Stimulated activated CD8-positive, alpha-beta memory T cell treated with anti-CD3 and anti-CD28 coated beads, Interleukin-7, amount 100 ng/mL, for 4 hours (primary cell): Measurements from ENCODE around the gene CHMP4B.

Source experiments
- DNase-seq, 2 donors: peaks; one replicate each; pipeline ENCODE4 v3.0.0-alpha.2; 2020; ENCODE audit warnings: low read depth in 2 of 2

Gene CHMP4B

GRCh38 chr20:33839591-33839990, 28.4 kb downstream of the CHMP4B start:
- no peak for DNase-seq

- DNase-seq = no peak
These were observed 29.0 kb downstream of the CHMP4B start for GRCh38 chr20:33840160-33840559.

GRCh38 chr20:33840759-33841435, 29.7 kb downstream of the CHMP4B start:
- DNase-seq = no peak

GRCh38 chr20:33841436-33841799, 30.3 kb downstream of the CHMP4B start:
- no peak for DNase-seq

- no peak for DNase-seq
These were observed 31.2 kb downstream of the CHMP4B start for GRCh38 chr20:33842346-33842745.

- DNase-seq = no peak
These were observed 31.9 kb downstream of the CHMP4B start for GRCh38 chr20:33843050-33843449.

- no peak for DNase-seq
These were observed 32.7 kb downstream of the CHMP4B start for GRCh38 chr20:33843854-33844253.

GRCh38 chr20:33846291-33846935, 35.3 kb downstream of the CHMP4B start:
- DNase-seq = no peak

- DNase-seq = no peak
These were observed 35.9 kb downstream of the CHMP4B start for GRCh38 chr20:33847006-33847405.

- no peak for DNase-seq
These were observed 37.2 kb downstream of the CHMP4B start for GRCh38 chr20:33848391-33848790.

GRCh38 chr20:33850159-33850558, 39.0 kb downstream of the CHMP4B start:
- DNase-seq = no peak

GRCh38 chr20:33851842-33852466, 40.8 kb downstream of the CHMP4B start:
- DNase-seq = no peak

- DNase-seq = no peak
These were observed 41.7 kb downstream of the CHMP4B start for GRCh38 chr20:33852626-33853506.

GRCh38 chr20:33853507-33853813, 42.3 kb downstream of the CHMP4B start:
- DNase-seq = no peak

- no peak for DNase-seq
These were observed 46.8 kb downstream of the CHMP4B start for GRCh38 chr20:33857722-33858563.

- DNase-seq = no peak
These were observed 47.5 kb downstream of the CHMP4B start for GRCh38 chr20:33858666-33859065.

GRCh38 chr20:33859157-33859695, 48.1 kb downstream of the CHMP4B start:
- DNase-seq = peak in 1 of 2 donors; percentile 12

GRCh38 chr20:33859751-33860150, 48.6 kb downstream of the CHMP4B start:
- no peak for DNase-seq

- no peak for DNase-seq
These were observed 50.3 kb downstream of the CHMP4B start for GRCh38 chr20:33861458-33861857.

- DNase-seq = peak in 1 of 2 donors; percentile 21
These were observed 51.7 kb downstream of the CHMP4B start for GRCh38 chr20:33862709-33863403.
